Adrenal gland (tissue), 5 donors: ENCODE measurements around the gene MMP10.

ENCODE experiments used
- CTCF ChIP-seq, 6 experiments: fragments of 450-650 bp in 4 of 6; fragments of 200-600 bp in 2 of 6; sonication (generic) in 1 of 6; IDR thresholded peaks; 1 replicate in 5 of 6; 2 replicates in 1 of 6; pipeline versions ENCODE4 v1.5.1 to v1.8.0; 2016 to 2021; ENCODE audit warnings: antibody characterized with exemption in 6 of 6, mild to moderate bottlenecking in 2 of 6, moderate library complexity in 1 of 6
- POLR2A ChIP-seq, 2 donors: fragments of 450-650 bp; IDR thresholded peaks; one replicate each; pipeline ENCODE4 v1.6.1; 2017; ENCODE audit warnings: antibody characterized with exemption in 2 of 2, mild to moderate bottlenecking in 2 of 2, moderate library complexity in 1 of 2
- donor health status: DM: no; HTN: no; CAD: no.

GRCh38 chr11:102829316-102830000, 49.0 kb upstream of the MMP10 start:
- TF ChIP-seq POLR2A (IDR thresholded peaks at IDR 0.05) (no peak), CTCF (IDR thresholded peaks at IDR 0.05) (no peak)
